Measurements from ENCODE around the gene WWOX. TPM values are rescaled to one million over a fixed set of nuclear protein-coding genes. Genes with fewer than 3 reads are reported as not detected.

WWOX gene
- total and polyA plus RNA-seq, 2 donors (not counting 3 experiments of a cell fraction or from before 2014, with no cell fraction given) = 6.2 to 12.5 TPM

DNA sequence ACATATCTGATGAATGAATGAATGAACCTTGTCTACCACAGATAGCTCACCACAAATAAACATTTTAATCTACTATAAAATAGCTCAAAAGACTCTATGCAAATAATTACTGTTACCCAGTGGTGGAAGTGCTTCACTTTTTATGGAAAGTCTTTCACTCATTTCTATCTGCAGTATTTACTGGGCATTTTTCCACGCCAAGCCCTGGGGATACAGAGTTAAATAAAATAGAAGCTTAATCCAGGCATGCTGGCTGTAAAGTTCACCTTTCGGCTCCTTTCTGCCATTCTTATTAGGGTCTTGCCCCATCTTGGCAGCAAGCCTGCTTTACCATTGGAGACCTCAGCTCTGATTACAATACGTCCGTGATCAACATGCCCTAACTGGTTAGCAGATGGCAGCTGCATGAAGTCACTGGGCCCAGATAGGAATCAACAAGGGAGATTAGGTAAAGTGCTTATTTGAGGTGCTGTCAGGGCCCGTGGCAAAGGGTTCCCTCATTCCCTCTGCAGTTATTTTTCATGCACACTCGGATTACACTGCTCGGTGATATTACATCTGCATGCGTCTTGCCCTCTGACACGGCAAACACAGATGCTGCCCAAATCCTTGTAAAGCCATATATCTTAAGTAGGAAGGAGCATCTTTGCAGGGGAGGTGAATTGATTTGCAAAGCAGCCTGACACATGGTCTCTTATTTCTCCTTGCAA is 648.9 kb downstream of the WWOX start:
- TF ChIP-seq GATA2 (IDR thresholded peaks at IDR 0.05; ENCODE audit: insufficient read depth, insufficient read length, low read depth, low read length) (no peak), JUN (IDR thresholded peaks at IDR 0.05; ENCODE audit: borderline replicate concordance, insufficient read depth, insufficient read length, low read depth) (no peak), EZH2 (IDR thresholded peaks at IDR 0.05; ENCODE audit: borderline replicate concordance, low read depth, low read length, severe bottlenecking) (no peak), MYC (IDR thresholded peaks at IDR 0.05; ENCODE audit: low read depth, low read length) (no peak), POLR2A (IDR thresholded peaks at IDR 0.05; ENCODE audit: low read depth, low read length) (no peak), POLR2AphosphoS5 (IDR thresholded peaks at IDR 0.05; ENCODE audit: insufficient read depth, low read depth, low read length) (no peak), FOS (IDR thresholded peaks at IDR 0.05; ENCODE audit: borderline replicate concordance, insufficient read depth, low read length) (no peak)
- TF ChIP-seq, protein P1, sequence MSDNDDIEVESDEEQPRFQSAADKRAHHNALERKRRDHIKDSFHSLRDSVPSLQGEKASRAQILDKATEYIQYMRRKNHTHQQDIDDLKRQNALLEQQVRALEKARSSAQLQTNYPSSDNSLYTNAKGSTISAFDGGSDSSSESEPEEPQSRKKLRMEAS (IDR thresholded peaks at IDR 0.05; ENCODE audit: insufficient read depth, insufficient read length) = no peak
- TF ChIP-seq, protein P2, sequence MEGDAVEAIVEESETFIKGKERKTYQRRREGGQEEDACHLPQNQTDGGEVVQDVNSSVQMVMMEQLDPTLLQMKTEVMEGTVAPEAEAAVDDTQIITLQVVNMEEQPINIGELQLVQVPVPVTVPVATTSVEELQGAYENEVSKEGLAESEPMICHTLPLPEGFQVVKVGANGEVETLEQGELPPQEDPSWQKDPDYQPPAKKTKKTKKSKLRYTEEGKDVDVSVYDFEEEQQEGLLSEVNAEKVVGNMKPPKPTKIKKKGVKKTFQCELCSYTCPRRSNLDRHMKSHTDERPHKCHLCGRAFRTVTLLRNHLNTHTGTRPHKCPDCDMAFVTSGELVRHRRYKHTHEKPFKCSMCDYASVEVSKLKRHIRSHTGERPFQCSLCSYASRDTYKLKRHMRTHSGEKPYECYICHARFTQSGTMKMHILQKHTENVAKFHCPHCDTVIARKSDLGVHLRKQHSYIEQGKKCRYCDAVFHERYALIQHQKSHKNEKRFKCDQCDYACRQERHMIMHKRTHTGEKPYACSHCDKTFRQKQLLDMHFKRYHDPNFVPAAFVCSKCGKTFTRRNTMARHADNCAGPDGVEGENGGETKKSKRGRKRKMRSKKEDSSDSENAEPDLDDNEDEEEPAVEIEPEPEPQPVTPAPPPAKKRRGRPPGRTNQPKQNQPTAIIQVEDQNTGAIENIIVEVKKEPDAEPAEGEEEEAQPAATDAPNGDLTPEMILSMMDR (IDR thresholded peaks at IDR 0.05; ENCODE audit: extremely low read depth in 1 of 2, insufficient read depth in 1 of 2, low read depth in 1 of 2, low read length in 2 of 2) = no peak
- Histone ChIP-seq H4K20me1 (replicated peaks; ENCODE audit: control insufficient read depth, extremely low read depth, insufficient read depth, low read length) (no peaks in the 10 kb centered on the region), H3K9ac (replicated peaks; ENCODE audit: extremely low read depth, insufficient read depth, low read length) (no peak overlapping the region), H3K9me1 (replicated peaks; ENCODE audit: control insufficient read depth, extremely low read depth, insufficient read depth, low read length) (no peaks in the 10 kb centered on the region), H3K27me3 (ENCODE audit: control insufficient read depth in 2 of 2, insufficient read depth in 2 of 2, low read length in 2 of 2) (no peaks in the 10 kb centered on the region), H2AFZ (ENCODE audit: low read depth, low read length) (no peak overlapping the region), H3K9me3 (replicated peaks; ENCODE audit: control insufficient read depth, insufficient read depth, low read length) (peaks cover 3% of the 10 kb centered on the region), H3K4me3 (replicated peaks in 1 of 3; ENCODE audit: insufficient read depth in 1 of 3, low read depth in 1 of 3, low read length in 3 of 3) (no peak overlapping the region), H3K4me1 (ENCODE audit: control insufficient read depth, extremely low read depth, insufficient read depth, low read length) (no peaks in the 10 kb centered on the region), H3K79me2 (ENCODE audit: control insufficient read depth, insufficient read depth, low read length) (no peaks in the 10 kb centered on the region), H3K4me2 (ENCODE audit: insufficient read depth, low read length) (no peak overlapping the region), H3K27ac (ENCODE audit: insufficient read depth, low read depth, low read length) (no peak overlapping the region), H3K36me3 (ENCODE audit: control insufficient read depth in 2 of 2, extremely low read depth in 1 of 2, insufficient read depth in 2 of 2, low read length in 2 of 2) (no peaks in the 10 kb centered on the region)
- intact Hi-C loops (cut with micrococcal nuclease) (no loop called here), dilution Hi-C loops (cut with MboI; ENCODE audit: extremely low pct_ligation_motif_present, low sequenced_read_pairs) (no loop called here)
- FAIRE-seq (no peak), DNase-seq (ENCODE audit: low read depth, low spot score) (no peak)
- ChIA-PET POLR2A (no interaction called here), CTCF (no interaction called here)
- BruUV-seq (replicated peaks) = no TSS peak
